Transverse colon (tissue), 4 donors: ENCODE measurements around the gene AFG3L2.

Experiments
- POLR2A ChIP-seq: fragments of 450-650 bp; IDR thresholded peaks from one replicate; pipeline ENCODE4 v1.6.1; 2016; ENCODE audit warnings: antibody characterized with exemption, mild to moderate bottlenecking, moderate library complexity
- POLR2AphosphoS5 ChIP-seq, 3 donors: sonication (generic); formaldehyde crosslinking; IDR thresholded peaks; one replicate each; pipeline ENCODE4 v1.6.1; 2016; ENCODE audit warnings: antibody characterized with exemption in 3 of 3
- TF ChIP-seq, protein P1 (sequence below), 5 experiments: fragments of 200-600 bp in 3 of 5; fragments of 450-650 bp in 2 of 5; sonication (generic) in 3 of 5; IDR thresholded peaks; 1 replicate in 2 of 5; 2 replicates in 3 of 5; pipeline ENCODE4 v1.5.1; 2016 to 2017; ENCODE audit warnings: antibody characterized with exemption in 5 of 5, inconsistent platforms in 3 of 5, mild to moderate bottlenecking in 2 of 5, moderate library complexity in 1 of 5

DNA sequence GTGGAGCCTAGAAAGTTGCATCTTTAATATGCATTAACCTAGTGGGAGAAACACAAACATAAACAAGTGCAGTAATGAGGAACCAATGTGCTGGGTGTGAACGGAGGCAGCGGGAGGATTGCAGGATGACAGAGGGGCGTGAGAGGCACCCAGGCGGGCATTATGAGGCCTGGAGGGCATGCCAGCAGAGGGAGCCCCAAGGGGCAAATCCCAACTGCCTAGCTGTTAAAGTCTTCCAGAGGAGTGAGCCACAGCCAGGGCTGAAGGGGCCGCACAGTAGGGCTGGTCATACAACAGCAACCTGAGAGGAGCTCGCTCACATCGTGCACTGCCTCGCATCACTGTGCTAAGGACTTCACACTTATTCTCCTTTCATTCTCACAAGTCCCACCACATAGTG is 17.4 kb upstream of the AFG3L2 start:
- TF ChIP-seq, protein P1, sequence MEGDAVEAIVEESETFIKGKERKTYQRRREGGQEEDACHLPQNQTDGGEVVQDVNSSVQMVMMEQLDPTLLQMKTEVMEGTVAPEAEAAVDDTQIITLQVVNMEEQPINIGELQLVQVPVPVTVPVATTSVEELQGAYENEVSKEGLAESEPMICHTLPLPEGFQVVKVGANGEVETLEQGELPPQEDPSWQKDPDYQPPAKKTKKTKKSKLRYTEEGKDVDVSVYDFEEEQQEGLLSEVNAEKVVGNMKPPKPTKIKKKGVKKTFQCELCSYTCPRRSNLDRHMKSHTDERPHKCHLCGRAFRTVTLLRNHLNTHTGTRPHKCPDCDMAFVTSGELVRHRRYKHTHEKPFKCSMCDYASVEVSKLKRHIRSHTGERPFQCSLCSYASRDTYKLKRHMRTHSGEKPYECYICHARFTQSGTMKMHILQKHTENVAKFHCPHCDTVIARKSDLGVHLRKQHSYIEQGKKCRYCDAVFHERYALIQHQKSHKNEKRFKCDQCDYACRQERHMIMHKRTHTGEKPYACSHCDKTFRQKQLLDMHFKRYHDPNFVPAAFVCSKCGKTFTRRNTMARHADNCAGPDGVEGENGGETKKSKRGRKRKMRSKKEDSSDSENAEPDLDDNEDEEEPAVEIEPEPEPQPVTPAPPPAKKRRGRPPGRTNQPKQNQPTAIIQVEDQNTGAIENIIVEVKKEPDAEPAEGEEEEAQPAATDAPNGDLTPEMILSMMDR (IDR thresholded peaks at IDR 0.05) = peak in 4 of 5 experiments; percentile 14 to 35 (median 16)
- TF ChIP-seq POLR2A (no peak), POLR2AphosphoS5 (IDR thresholded peaks at IDR 0.05) (no peak)
